Activated CD4-positive, alpha-beta T cell treated with anti-CD3 and anti-CD28 coated beads for 36 hours (primary cell): ENCODE results near the gene ASCL5. TPM values are rescaled to one million over a fixed set of nuclear protein-coding genes. Genes with fewer than 3 reads are reported as not detected.

Source experiments
- ATAC-seq: fragments of 200-7000 bp; cut with Tn5 transposase; one replicate; pipeline ENCODE4 v1.10.0; 2021; ENCODE audit warnings: mild to moderate bottlenecking, moderate library complexity
- CTCF ChIA-PET: fragments of 350-600 bp; sonication (Branson Sonifier 250); formaldehyde crosslinking; loops from one replicate; lab custom pipeline; 2021; ENCODE audit warnings: antibody characterized with exemption; lab: Charles Lee
- POLR2A ChIA-PET: fragments of 350-600 bp; sonication (Branson Sonifier 250); formaldehyde crosslinking; loops from one replicate; lab custom pipeline; 2021; ENCODE audit warnings: antibody characterized with exemption, inconsistent platforms; lab: Charles Lee
- DNase-seq: peaks from one replicate; pipeline ENCODE4 v3.0.0-alpha.2; 2020
- H3K27ac Mint-ChIP-seq: one replicate; pipeline ENCODE4 v1.8.0; 2021; ENCODE audit warnings: mixed read lengths
- H3K27me3 Mint-ChIP-seq: one replicate; pipeline ENCODE4 v1.8.0; 2021; ENCODE audit warnings: mixed read lengths
- H3K36me3 Mint-ChIP-seq: one replicate; pipeline ENCODE4 v1.8.0; 2021; ENCODE audit warnings: low read depth, mixed read lengths
- H3K4me1 Mint-ChIP-seq: one replicate; pipeline ENCODE4 v1.8.0; 2021; ENCODE audit warnings: mixed read lengths
- H3K4me3 Mint-ChIP-seq: one replicate; pipeline ENCODE4 v1.8.0; 2021; ENCODE audit warnings: mild to moderate bottlenecking, moderate library complexity, mixed read lengths
- H3K9me3 Mint-ChIP-seq: one replicate; pipeline ENCODE4 v1.8.0; 2021; ENCODE audit warnings: low read depth, mixed read lengths
- intact Hi-C, 2 experiments: fragments of 100-400 bp; cut with DNase I in 1 of 2; cut with micrococcal nuclease in 1 of 2; formaldehyde crosslinking; loops; one replicate each; pipeline versions ENCODE4 v1.14.2 to v1.15.1; 2022 to 2024; cut with DNase I, micrococcal nuclease
- total RNA-seq, 2 experiments: library from RNA; stranded (reverse); gene quantifications; one replicate each; pipeline ENCODE4 v1.2.3, GENCODE V29; 2021

ASCL5 gene
- total RNA-seq, 2 experiments from 2014 or later: 0.09 TPM; not detected in 1

DNA sequence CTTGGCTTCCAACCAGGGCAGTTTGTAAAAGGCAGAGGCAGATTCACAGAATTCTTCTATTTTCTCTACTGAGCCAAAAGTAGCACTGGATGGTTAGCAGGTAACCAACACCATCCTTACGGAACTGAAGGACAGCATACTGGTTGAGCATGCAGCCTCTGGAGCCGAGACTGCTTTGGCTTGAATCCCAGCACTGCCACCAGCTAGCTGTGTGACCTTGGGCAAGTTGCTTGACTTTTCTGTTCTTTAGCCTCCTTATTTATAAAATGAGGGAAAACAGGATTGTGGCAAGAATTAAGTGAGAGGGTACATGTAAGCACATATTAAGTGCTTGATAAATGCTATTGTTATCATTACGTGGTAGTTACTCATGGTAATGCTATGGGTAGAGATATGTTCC, 34.2 kb downstream of the ASCL5 start:
- CTCF ChIA-PET: no interaction called here
- H3K4me3 Mint-ChIP-seq: no peak overlapping the region
- H3K9me3 Mint-ChIP-seq: no peaks in the 10 kb centered on the region
- POLR2A ChIA-PET: no interaction called here
- ATAC-seq: no peak
- DNase-seq: no peak
- H3K4me1 Mint-ChIP-seq: no peaks in the 10 kb centered on the region
- no peaks in the 10 kb centered on the region for H3K36me3 Mint-ChIP-seq
- H3K27ac Mint-ChIP-seq: no peak overlapping the region
- no peaks in the 10 kb centered on the region for H3K27me3 Mint-ChIP-seq
- intact Hi-C loops: no loop called here

DNA sequence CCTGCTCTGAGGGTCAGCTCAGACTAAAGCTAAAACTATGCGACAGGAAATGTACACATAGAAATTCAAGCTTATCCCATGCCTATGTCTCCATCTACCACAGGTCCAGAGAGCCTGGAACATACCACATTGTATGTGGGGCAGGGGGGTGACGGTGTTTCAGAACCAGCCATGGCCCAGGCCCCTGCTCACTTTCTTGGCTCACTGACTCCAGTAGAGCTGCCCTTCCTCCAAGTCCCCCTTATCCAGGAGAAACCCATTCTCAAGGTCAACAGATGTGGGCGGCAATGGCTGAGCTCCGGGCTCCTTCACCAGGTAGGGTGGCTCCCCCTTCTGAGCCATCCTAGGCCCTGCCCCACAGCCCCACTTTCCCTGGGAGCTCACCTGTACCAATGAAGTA, 35.7 kb downstream of the ASCL5 start:
- no peaks in the 10 kb centered on the region for H3K9me3 Mint-ChIP-seq

DNA sequence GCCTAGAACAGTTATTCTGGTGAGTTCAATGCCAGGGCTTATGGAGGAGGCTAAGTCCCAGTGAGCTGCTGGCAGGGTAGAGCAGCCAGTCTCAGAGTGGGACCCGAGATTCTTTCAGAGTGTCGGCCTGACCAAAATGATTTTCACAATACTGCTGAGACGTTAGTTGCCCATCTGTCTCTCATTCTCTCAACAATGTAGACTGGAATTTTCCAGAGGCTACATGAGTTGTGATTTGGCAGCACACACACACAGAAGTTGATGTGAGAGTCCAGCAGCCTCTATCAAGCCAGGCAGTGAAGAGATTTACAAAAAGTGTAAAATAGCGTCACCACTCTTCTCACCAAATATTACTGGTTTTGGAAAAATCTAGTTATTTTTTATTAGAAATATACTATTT, 36.4 kb downstream of the ASCL5 start:
- DNase-seq (no peak), ATAC-seq (no peak)
- Mint-ChIP-seq H3K27me3 (no peaks in the 10 kb centered on the region), H3K36me3 (no peaks in the 10 kb centered on the region), H3K9me3 (no peaks in the 10 kb centered on the region), H3K4me3 (no peak overlapping the region), H3K27ac (no peak overlapping the region), H3K4me1 (no peaks in the 10 kb centered on the region)
- intact Hi-C loops: no loop called here
- CTCF ChIA-PET: interaction anchor here (1.2 kb wide), 1 partner anchor 111 kb away, joined by 3 read pairs; no protein-coding TSS in a partner anchor
- POLR2A ChIA-PET: no interaction called here

More for the DNA sequence above, 35.7 kb downstream of the ASCL5 start:
- H3K4me3 Mint-ChIP-seq: no peak overlapping the region
- DNase-seq: no peak
- ChIA-PET CTCF (interaction anchor here (1.0 to 1.2 kb wide), 2 partner anchors 27 to 111 kb away, joined by 3 to 4 read pairs; no protein-coding TSS in a partner anchor), POLR2A (no interaction called here)
- H3K4me1 Mint-ChIP-seq: no peaks in the 10 kb centered on the region
- ATAC-seq: no peak
- H3K27me3 Mint-ChIP-seq: no peaks in the 10 kb centered on the region
- no peaks in the 10 kb centered on the region for H3K36me3 Mint-ChIP-seq
- no peak overlapping the region for H3K27ac Mint-ChIP-seq
- intact Hi-C loops: no loop called here

DNA sequence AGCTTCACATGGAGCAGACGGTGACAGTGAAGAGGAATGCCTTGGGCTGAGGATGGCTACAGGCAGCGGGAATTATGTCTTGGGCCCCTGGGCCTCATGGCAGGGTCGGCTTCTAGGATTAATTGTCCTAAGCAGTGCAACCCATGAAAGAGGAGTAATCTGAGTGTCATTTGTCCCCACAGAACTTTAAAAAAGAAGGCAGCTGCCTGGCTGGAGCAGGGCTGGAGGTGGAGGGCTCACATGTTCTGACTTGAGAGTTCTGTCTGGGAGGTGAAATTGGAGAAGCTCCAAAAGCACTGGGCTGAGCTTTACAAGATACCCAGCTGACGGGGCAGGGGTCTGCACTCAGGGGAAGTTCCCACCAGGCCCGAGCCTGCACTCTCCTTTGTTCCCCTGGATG, 37.4 kb downstream of the ASCL5 start:
- H3K27me3 Mint-ChIP-seq: no peaks in the 10 kb centered on the region
- ATAC-seq (no peak), DNase-seq (no peak)
- ChIA-PET POLR2A (no interaction called here), CTCF (interaction anchor here (1.9 kb wide), 1 partner anchor 10 kb away, joined by 5 read pairs; no protein-coding TSS in a partner anchor)
- intact Hi-C loops: loop anchor here in 1 of 2 experiments (5.0 kb wide), 1 partner anchor 133 kb away; no protein-coding TSS in a partner anchor
- no peaks in the 10 kb centered on the region for H3K9me3 Mint-ChIP-seq
- H3K27ac Mint-ChIP-seq: no peak overlapping the region
- no peaks in the 10 kb centered on the region for H3K36me3 Mint-ChIP-seq
- no peaks in the 10 kb centered on the region for H3K4me1 Mint-ChIP-seq
- H3K4me3 Mint-ChIP-seq: no peak overlapping the region

DNA sequence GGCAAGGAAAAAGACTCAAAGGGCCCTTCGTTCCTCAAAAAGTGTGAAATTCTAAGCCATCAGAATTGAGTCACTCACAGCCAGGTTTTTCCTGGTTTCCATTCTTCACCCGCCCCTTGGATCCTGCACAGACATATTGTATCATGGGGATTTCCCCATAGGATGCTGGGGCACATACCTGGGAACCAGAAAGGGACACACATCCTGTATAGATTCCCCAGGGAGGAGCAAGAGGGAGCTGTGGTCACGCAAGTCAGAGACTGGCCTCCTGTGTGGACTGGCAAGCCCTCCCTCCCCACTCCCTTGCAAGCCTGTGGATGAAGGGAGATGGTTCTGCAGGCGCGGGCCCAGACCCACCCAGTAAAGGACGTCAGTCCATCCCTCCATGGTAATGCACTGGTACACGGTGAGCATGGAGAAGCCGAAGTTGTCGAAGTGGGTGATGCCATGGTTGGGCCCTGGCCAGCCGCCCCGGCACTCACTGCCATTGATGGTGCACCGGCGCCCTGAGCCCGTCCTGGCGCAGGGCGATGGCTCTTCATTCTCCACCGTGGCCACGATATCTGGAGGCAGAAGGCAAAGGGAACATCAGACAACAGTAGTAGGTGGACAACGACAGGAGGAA, 38.0 kb downstream of the ASCL5 start:
- H3K4me1 Mint-ChIP-seq: no peaks in the 10 kb centered on the region
- no peak overlapping the region for H3K4me3 Mint-ChIP-seq
- no peaks in the 10 kb centered on the region for H3K9me3 Mint-ChIP-seq
- ATAC-seq: no peak
- intact Hi-C loops: loop anchor here in 1 of 2 experiments (5.0 kb wide), 1 partner anchor 133 kb away; no protein-coding TSS in a partner anchor
- H3K36me3 Mint-ChIP-seq: no peaks in the 10 kb centered on the region
- DNase-seq: no peak
- H3K27ac Mint-ChIP-seq: no peak overlapping the region
- H3K27me3 Mint-ChIP-seq: no peaks in the 10 kb centered on the region
- CTCF ChIA-PET: interaction anchor here (1.9 kb wide), 1 partner anchor 10 kb away, joined by 5 read pairs; no protein-coding TSS in a partner anchor
- POLR2A ChIA-PET: interaction anchor here (0.5 kb wide), 1 partner anchor 130 kb away, joined by 3 read pairs; no protein-coding TSS in a partner anchor

DNA sequence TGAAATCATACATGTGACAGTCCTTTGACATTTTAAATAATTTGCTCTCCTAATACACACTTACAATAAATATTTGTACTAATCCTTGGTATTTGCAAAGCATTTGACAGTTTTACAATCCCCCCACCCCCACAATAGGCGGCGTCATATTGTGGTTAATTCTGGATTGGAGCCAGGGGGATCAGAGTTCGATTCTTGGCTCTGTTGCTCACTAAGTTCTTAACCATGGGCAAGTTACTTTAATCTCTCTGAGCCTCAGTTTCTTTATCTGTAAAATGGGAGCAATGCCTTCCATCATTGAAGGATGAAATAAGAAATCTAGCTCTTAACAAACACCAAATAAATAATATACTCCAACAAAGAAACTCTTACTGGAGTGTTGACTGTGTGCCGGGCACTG, 38.6 kb downstream of the ASCL5 start:
- ATAC-seq (no peak), DNase-seq (no peak)
- POLR2A ChIA-PET: interaction anchor here (0.5 kb wide), 1 partner anchor 131 kb away, joined by 3 read pairs; no protein-coding TSS in a partner anchor
- no peaks in the 10 kb centered on the region for H3K9me3 Mint-ChIP-seq
- no peak overlapping the region for H3K4me3 Mint-ChIP-seq
- no peaks in the 10 kb centered on the region for H3K4me1 Mint-ChIP-seq
- H3K27me3 Mint-ChIP-seq: no peaks in the 10 kb centered on the region
- intact Hi-C loops: loop anchor here in 1 of 2 experiments (5.0 kb wide), 1 partner anchor 134 kb away; no protein-coding TSS in a partner anchor
- CTCF ChIA-PET: interaction anchor here (0.6 to 1.9 kb wide), 2 partner anchors 9 to 11 kb away, joined by 4 to 5 read pairs; no protein-coding TSS in a partner anchor
- no peak overlapping the region for H3K27ac Mint-ChIP-seq
- no peaks in the 10 kb centered on the region for H3K36me3 Mint-ChIP-seq

DNA sequence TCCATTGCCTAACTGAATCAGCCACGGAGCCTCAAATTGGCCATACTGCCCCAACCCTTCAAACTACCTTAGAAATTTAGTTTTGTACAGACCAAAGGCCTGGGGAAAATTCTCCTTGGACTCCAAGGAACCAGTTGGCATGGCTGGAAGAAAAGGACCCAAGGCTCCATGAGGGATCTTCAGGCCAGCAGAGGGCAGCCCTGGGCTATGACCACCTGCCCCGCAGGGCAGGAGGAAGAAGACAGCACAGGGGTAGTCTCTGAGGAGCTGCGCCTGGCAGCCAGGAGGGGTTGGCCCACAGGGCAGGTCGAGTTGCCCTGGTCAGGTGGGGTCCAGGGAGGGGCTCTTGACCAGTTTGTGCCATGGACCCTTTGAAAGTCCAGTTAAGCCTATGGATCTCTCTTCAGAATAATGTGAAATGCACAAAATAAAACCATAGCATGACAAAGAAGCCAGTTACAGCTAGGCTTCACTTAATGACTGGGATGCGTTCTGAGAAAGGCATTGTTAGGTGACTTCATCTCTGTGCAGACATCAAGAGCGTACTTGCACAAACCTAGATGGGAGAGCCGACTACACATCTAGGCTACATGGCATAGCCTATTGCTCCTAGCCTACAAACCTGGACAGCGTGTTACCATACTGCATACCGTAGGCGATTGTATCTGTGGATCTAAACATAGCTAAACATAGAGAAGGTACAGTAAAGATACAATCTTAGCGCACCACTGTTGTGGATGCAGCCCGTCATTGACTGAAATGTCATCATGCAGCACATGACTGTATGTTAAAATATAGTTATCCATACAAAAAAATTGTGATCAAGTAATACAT, 40.9 kb downstream of the ASCL5 start:
- no peaks in the 10 kb centered on the region for H3K4me1 Mint-ChIP-seq
- no peak overlapping the region for H3K27ac Mint-ChIP-seq
- intact Hi-C loops: loop anchor here (1.0 to 5.0 kb wide), 4 partner anchors 28 to 136 kb away; no protein-coding TSS in a partner anchor
- peak; percentile 78 for ATAC-seq
- peak; percentile 66 for DNase-seq
- H3K9me3 Mint-ChIP-seq: no peaks in the 10 kb centered on the region
- no peaks in the 10 kb centered on the region for H3K36me3 Mint-ChIP-seq
- no peak overlapping the region for H3K4me3 Mint-ChIP-seq
- H3K27me3 Mint-ChIP-seq: no peaks in the 10 kb centered on the region
- CTCF ChIA-PET: interaction anchor here (0.7 to 1.9 kb wide), 13 partner anchors 12 to 924 kb away, joined by 3 to 10 read pairs (median 4); no protein-coding TSS in a partner anchor
- POLR2A ChIA-PET: no interaction called here

DNA sequence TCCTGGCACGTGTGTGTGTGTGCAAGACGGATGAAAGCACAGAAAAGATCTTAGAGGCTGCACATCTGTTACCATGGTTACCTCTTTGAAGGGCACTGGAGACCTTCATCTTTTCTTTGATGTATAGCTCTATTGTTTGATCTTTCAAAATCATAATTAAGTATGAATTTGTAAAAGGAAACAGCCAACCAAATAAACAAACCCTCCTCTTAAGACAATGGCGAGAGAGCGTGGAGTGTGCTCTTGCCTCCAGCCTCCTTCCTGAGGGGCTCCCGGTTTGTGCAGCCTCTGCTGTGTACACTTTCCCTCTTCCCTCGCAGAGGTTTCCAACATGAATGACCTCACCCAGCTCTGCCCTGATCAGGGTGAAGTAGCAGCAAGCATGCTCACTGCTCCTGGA, 42.7 kb downstream of the ASCL5 start:
- Mint-ChIP-seq H3K4me3 (no peak overlapping the region), H3K9me3 (no peaks in the 10 kb centered on the region), H3K27ac (no peak overlapping the region), H3K27me3 (no peaks in the 10 kb centered on the region), H3K36me3 (no peaks in the 10 kb centered on the region), H3K4me1 (no peaks in the 10 kb centered on the region)
- no peak for DNase-seq
- CTCF ChIA-PET: interaction anchor here (0.6 to 1.9 kb wide), 7 partner anchors 12 to 112 kb away, joined by 3 to 10 read pairs (median 4); no protein-coding TSS in a partner anchor
- POLR2A ChIA-PET: no interaction called here
- ATAC-seq: no peak
- intact Hi-C loops: no loop called here

DNA sequence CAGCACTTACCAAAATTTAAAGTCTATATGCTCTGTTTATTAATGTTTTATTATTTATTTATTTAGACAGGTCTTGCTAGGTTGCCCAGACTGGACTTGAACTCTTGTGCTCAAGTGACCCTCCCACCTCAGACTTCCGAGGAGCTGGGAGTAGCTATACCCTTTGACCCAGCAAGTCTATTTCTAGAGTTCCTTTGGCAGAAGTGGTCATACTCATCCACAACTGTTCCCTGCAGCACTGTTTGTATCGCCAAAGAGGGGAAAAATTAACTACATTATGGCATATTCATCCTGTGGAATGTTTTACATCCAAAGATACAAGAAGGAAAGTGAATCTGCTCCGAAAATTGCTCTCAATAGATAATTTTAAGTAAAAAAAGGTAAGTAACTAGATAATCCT, 43.2 kb downstream of the ASCL5 start:
- intact Hi-C loops: no loop called here
- POLR2A ChIA-PET: no interaction called here

DNA sequence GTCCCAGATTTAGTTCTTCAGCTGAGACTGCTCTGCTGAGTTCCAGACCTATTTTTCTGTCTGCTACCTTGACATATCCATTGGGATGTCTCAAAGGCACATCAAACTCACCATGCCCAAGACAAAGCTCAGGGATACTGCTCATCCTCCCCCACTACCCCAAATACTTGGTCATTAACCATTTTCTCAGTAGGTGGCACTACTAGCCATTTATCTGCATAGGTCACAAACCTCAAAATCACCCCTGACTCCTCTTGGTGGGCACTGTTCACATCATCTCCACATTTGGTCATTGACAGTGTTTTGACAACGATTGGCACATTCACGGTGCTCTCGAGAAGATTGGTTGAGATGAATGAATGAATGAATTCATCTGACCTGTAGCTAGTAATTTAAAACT, 46.8 kb downstream of the ASCL5 start:
- Mint-ChIP-seq H3K27me3 (no peaks in the 10 kb centered on the region), H3K36me3 (no peaks in the 10 kb centered on the region), H3K9me3 (no peaks in the 10 kb centered on the region), H3K27ac (no peak overlapping the region), H3K4me3 (no peak overlapping the region), H3K4me1 (no peaks in the 10 kb centered on the region)
- ChIA-PET POLR2A (no interaction called here), CTCF (interaction anchor here (0.5 to 2.0 kb wide), 5 partner anchors 9 to 120 kb away, joined by 3 to 5 read pairs (median 3); no protein-coding TSS in a partner anchor)
- no peak for ATAC-seq
- intact Hi-C loops: no loop called here
- no peak for DNase-seq

More for the DNA sequence above, 43.2 kb downstream of the ASCL5 start:
- H3K27me3 Mint-ChIP-seq: no peaks in the 10 kb centered on the region
- H3K4me1 Mint-ChIP-seq: no peaks in the 10 kb centered on the region
- no peaks in the 10 kb centered on the region for H3K9me3 Mint-ChIP-seq
- H3K27ac Mint-ChIP-seq: no peak overlapping the region
- ATAC-seq (no peak), DNase-seq (no peak)
- H3K4me3 Mint-ChIP-seq: no peak overlapping the region
- no peaks in the 10 kb centered on the region for H3K36me3 Mint-ChIP-seq
- CTCF ChIA-PET: interaction anchor here (0.6 to 1.7 kb wide), 3 partner anchors 12 to 112 kb away, joined by 3 to 5 read pairs (median 4); no protein-coding TSS in a partner anchor

DNA sequence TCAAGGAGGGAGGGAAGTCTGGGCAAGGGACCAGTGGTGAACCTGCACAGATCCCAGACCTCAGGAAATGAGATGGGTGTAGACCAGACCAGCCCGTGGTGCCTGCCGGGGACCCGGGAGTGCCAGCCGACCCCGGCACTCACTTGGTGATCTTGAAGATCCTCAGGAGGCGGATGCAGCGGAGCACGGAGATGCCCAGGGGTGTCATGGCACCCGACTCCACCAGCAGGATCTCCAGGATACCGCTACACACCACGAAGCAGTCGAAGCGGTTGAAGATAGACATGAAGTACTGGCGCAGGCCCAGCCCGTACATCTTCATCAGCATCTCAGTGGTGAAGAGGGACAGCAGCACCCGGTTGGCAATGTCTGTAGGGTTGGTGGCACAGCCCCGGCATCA, 49.2 kb downstream of the ASCL5 start:
- no peak for ATAC-seq
- POLR2A ChIA-PET: no interaction called here
- no peaks in the 10 kb centered on the region for H3K4me1 Mint-ChIP-seq
- H3K27me3 Mint-ChIP-seq: no peaks in the 10 kb centered on the region
- no peak overlapping the region for H3K4me3 Mint-ChIP-seq
- DNase-seq: no peak
- intact Hi-C loops: no loop called here
- CTCF ChIA-PET: interaction anchor here (0.8 kb wide), 1 partner anchor 98 kb away, joined by 3 read pairs; no protein-coding TSS in a partner anchor
- no peak overlapping the region for H3K27ac Mint-ChIP-seq
- H3K9me3 Mint-ChIP-seq: no peaks in the 10 kb centered on the region
- no peaks in the 10 kb centered on the region for H3K36me3 Mint-ChIP-seq
